ENCODE results near the gene HS3ST5.
A peak's percentile ranks its signal among the peaks of the same experiment; 100 is the strongest.
"Not testable (repeated sequence)": the region's sequence is repeated elsewhere in the genome, so short reads cannot be mapped to it uniquely, and the experiment has no call there.

Gene HS3ST5

DNA sequence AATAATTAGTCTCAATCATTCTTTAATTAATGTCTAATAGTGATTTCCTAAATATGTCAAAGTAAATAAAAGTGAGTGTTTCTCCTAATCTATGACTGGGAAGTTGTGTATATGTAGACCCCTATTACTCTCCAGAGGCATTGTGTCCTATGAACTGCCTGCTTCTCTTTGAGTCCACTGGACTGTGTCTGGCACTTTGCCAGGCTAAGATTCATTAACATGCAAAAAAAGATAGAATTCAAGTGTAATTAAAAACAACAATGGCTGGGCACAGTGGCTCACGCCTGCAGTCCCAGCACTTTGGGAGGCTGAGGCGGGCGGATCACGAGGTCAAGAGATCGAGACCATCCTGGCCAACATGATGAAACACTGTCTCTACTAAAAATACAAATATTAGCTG, 298.3 kb downstream of the HS3ST5 start:
- not testable (repeated sequence) for DNase-seq (ENCODE audit: low spot score)

DNA sequence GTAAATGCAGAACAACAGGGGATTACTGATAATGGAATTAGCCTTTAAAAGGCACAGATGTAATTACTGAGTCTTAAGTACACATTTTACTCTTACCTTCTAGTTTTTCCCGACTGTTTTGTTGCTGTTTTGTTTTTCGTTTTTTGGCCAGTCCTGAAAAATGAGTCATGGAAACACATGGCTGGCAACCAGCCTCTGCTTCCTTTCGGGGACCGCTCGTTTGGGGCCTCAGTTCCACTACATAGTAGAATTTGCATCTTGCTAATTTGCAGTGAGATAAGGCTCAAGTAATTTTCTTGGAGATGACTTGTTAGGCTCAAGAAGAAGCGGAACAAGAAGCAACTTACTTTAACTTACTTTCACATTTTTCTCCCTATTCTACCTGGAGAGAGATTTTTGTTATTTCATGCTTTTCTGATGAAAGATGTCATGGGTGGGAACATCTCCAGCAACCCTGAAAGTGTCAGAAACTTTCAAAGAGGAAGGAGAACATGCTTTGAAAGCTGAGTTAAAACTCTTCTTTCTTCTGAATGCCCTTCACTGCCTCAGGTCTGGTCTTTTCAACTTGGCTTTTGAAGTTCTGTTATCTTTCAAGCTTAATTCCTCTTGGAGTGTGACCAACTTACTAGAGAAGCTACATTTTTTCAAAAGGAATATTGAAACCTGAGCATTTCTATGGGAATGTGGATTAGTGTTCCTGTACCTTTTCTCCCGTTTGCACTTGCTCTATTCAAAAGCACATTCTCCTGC, 300.4 kb downstream of the HS3ST5 start:
- peak; percentile 18 for DNase-seq (ENCODE audit: low spot score)

DNA sequence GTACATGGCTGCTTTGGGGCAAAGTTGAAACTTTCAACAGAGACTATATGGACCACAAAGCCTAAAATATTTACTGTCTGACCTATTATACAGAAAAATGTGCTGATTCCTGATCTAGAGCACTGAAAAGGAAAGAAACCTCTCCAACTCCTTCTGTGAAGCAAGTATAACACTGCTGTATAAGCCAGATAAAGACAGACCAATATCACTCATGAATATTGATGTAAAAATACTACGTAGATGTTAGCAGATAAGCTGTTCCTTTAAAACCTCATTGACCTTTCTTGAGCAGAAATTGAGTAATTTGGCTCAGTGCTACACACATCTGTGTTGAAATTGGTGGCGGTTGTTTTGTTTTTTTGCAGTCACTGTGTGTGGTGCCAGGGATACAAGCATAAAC, 302.0 kb downstream of the HS3ST5 start:
- no peak for DNase-seq (ENCODE audit: low spot score)

DNA sequence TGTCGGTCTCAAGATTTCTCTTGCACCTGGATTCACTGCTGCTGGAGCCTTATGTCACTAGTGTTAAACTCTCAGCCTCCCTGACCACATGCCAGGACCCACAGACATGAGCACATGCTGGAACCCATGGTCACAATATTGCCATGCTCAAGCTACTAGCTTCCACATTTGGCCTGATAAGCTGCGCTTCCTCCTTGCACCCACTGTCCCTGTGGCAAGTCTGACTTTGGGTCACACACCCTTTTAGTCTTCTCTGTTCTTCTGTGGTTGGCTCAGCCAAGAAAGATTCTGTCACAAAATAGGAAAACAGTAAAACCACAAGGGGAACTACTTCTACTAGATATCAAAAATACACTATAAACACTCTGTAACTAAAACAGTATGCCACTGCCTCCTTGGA, 303.0 kb downstream of the HS3ST5 start:
- DNase-seq (ENCODE audit: low spot score), result no peak

DNA sequence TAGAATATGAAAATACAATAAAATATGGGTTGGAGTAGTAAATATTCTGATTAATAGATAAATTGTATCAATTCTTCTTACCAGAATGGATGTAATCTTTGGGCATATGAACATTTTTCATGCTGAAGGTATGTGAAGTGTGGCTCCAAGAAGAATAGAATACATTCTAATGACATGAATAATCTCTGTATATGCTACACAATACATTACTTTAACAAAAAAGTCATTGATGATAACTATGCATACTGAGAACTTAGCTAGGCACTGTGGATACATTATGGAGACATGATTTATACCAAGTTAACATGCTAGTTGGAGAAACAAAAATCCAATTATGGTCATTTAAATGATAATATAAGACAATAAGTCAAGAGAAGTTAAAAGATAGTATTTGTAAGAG, 309.2 kb downstream of the HS3ST5 start:
- DNase-seq (ENCODE audit: low spot score), result no peak

DNA sequence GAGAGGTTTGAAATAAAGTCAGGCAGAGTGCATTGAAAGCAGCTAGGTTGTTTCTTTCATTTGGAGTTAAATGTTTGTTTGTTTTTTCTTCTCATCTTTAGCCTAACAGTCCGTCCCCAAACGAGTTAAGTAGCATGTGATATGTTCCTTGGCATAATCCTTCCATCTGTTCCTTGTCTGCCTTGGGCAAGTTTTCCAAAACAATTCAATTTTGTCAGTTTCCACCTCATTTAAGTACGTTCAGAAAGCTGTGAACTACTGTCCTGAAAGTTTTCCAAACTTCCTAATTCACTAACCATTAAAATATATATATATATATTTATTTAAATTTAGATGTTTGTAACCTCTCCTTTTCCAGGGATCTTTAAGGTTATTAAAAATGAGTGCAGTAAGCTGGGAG, 310.1 kb downstream of the HS3ST5 start:
- no peak for DNase-seq (ENCODE audit: low spot score)

DNA sequence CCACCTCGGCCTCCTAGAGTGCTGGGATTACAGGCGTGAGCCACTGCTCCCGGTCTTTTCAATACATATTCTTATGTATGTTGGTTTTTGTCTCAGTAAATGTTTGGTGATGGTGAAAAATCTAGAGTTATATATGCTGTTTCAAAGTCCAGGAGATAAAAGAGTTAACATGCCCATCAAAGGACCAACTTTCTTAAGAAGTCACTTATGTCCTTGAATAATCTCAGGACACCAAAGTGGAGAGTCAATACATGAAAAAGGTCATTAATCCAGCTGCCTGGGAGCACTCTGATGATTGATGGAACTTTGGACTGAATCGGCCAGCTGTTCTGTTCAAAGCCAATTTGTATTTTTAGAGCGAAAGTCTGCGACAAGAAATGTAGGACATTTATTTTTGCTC, 312.1 kb downstream of the HS3ST5 start:
- no peak for DNase-seq (ENCODE audit: low spot score)

DNA sequence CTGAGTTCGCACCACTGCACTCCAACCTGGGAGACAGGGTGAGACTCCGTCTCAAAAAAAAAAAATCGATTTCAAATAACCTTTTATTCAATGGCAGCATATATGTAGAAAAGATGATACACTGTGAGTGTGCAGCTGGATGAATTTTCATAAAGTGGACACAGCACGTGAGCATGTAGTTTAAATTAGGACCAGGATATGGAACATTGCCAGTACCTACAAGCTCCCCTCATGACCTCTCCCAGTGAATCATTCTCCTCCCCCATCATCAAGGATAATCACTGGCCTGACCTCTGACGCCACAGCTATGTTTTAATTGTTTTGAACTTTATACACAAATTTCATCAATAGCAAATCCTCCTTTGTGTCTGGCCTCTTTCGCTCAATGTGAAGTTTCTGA, 318.1 kb downstream of the HS3ST5 start:
- DNase-seq (ENCODE audit: low spot score), result no peak

DNA sequence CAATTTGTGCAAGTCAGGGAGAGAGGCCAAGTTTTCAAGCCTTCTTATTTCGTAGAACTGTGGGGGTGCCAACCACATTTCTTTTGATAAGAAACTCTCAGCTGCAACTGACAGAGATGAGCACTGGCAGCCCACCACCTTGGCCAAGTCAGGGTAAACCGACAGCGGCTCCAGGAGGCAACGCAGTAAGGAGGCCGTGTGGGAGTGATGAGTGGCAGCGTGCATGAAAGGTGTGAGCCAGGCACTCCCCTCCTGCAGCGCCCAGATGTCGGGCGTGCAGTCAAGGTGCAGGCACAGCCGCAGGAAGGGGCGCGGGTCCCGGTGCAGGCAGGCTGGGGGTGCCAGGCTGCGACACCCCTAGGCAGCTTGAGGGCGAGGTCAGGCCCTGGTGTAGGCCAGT, 322.6 kb downstream of the HS3ST5 start:
- no peak for DNase-seq (ENCODE audit: low spot score)

DNA sequence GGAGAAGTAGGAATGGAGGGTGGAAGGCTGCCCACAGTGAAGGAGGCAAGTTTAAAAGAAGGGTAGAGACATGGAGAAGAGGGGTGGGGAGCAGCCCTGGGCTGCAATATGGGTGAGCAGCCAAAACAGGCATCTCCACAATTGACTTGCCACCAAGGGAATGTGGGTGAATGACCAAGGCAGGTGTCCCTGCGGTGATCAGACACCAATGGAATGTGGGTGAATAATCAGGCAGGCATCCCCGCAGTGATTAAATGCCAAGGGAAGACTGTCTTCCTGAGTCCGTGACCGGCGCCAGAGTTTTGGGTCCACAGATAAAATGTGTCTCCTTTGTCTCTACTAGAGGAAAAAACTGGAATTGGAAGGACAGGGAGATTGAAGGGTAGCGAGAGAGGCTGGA, 325.7 kb downstream of the HS3ST5 start:
- not testable (repeated sequence) for DNase-seq (ENCODE audit: low spot score)

DNA sequence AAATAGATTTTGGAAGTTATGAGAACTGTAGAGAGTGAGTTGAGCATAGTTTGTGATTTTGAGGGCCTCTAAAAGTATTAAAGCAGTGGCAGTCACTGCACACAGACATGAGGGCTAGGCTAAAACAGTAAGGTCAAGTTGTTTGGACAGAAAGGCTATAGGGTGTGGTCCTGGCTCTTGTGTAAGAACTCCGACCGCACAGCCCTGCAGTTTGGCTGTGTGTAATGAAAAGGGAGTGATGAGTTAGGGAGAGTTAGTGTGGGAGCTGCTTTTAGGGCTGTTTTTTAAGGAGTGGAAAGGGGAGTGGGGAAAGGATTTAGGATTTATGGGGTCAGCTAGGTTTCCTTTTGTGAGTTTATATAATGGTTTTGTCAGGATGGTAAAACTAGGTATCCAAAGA, 328.7 kb downstream of the HS3ST5 start:
- not testable (repeated sequence) for DNase-seq (ENCODE audit: low spot score)

DNA sequence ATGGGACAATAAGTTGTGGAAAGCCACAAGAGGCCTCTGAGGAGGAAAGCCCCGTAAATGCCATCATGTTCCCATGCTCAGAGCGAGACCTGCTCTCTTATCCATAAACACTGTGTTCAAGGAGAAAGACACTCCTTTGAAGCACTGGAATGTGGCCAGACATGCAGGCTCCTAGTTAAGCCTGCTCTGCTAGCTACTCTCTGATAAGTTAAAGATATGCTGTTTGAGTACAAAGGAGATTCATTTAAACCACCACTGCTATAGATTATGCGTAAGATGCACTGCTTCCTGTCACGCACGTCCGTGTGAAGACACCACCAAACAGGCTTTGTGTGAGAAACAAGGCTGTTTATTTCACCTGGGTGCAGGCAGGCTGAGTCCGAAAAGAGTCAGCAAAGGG, 331.3 kb downstream of the HS3ST5 start:
- not testable (repeated sequence) for DNase-seq (ENCODE audit: low spot score)

DNA sequence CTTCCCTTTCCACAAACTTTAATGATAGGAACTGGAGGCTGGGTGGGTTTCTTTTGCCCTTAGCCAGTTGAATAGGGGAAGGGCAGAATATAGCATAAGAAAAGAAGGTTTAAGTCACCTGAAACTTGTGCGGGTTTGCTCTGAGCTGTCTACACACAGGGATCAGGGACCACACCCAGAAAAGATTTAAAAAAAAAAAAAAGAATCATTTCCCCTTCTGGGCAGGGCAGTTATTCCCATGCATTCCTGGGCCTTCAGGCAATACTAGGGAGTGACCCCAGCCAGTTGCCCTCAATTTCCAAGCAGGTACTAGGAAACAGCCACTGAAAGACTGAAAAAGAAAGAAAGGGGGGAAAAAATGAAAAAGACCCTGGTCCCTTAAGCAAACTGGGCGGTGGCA, 332.3 kb downstream of the HS3ST5 start:
- no peak for DNase-seq (ENCODE audit: low spot score)

DNA sequence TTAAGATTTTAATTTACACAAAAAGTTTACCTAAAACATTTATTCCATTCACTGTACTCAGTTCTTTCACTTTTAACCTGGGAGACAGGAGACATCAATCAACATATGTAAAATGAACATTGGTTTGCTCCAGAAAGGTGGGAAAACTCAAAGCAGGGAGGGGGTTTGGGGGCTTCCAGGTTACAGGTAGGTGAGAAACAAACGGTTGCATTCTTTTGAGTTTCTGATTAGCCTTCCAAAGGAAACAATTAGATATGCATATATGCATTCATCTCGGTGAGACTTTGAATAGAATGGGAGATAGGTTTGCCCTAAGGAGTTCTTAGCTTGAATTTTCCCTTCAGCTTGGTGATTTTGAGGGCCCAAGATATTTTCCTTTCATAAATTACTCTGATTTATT, 333.6 kb downstream of the HS3ST5 start:
- DNase-seq (ENCODE audit: low spot score), result no peak

DNA sequence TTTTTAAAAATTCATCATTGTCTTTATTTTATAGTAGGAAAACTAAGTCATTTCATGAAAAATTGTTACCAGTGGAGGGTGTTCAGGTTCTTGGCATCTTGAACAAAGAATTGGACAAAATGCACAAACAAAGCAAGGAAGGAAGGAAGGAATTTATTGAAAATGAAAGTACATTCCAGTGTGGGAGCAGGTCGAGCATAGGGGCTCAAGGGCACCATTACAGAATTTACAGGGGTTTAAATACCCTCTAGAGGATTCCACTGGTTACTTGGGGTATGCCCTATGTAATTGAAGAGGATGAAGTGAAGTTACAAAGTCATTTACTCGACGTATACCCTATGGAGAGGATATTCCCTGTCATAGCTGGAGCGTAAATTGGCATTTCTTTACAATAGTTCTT, 334.5 kb downstream of the HS3ST5 start:
- no peak for DNase-seq (ENCODE audit: low spot score)

DNA sequence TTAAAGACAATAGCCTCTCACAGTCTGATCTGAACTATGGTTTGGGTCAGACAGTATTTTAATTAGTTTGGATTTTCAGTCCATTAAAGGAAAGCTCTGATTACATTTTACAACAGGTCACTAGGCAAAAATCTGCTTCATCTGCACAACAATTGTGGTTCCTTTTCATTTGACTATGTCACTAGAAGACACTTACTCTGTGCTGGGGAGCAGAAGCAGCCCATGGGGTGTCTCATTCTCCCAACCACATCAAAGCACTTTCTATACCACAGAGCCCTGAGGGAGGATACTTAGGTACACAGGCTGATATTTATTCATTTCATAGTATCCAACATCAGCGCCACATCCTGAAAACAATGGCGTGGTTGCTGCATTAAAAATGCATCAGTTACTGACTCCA, 335.3 kb downstream of the HS3ST5 start:
- DNase-seq (ENCODE audit: low spot score), result no peak
